Activated CD8-positive, alpha-beta T cell treated with anti-CD3 and anti-CD28 coated beads for 36 hours (primary cell): ENCODE results near the gene C17orf67. TPM values are rescaled to one million over a fixed set of nuclear protein-coding genes. Genes with fewer than 3 reads are reported as not detected.

Experiments
- ATAC-seq: fragments of 200-7000 bp; cut with Tn5 transposase; one replicate; pipeline ENCODE4 v1.10.0; 2021; ENCODE audit warnings: mild to moderate bottlenecking, moderate library complexity
- CTCF ChIA-PET: fragments of 350-600 bp; sonication (Branson Sonifier 250); formaldehyde crosslinking; loops from one replicate; lab custom pipeline; 2021; ENCODE audit warnings: antibody characterized with exemption; lab: Charles Lee
- POLR2A ChIA-PET: fragments of 350-600 bp; sonication (Branson Sonifier 250); formaldehyde crosslinking; loops from one replicate; lab custom pipeline; 2021; ENCODE audit warnings: antibody characterized with exemption; lab: Charles Lee
- DNase-seq: peaks from one replicate; pipeline ENCODE4 v3.0.0-alpha.2; 2020
- H3K27ac Mint-ChIP-seq: one replicate; pipeline ENCODE4 v1.8.0; 2021; ENCODE audit warnings: mild to moderate bottlenecking, mixed read lengths
- H3K27me3 Mint-ChIP-seq: one replicate; pipeline ENCODE4 v1.8.0; 2021; ENCODE audit warnings: mixed read lengths
- H3K36me3 Mint-ChIP-seq: one replicate; pipeline ENCODE4 v1.8.0; 2021; ENCODE audit warnings: low read depth, mixed read lengths
- H3K4me1 Mint-ChIP-seq: one replicate; pipeline ENCODE4 v1.8.0; 2021; ENCODE audit warnings: low read depth, mixed read lengths
- H3K4me3 Mint-ChIP-seq: one replicate; pipeline ENCODE4 v1.8.0; 2021; ENCODE audit warnings: mild to moderate bottlenecking, moderate library complexity, mixed read lengths
- H3K9me3 Mint-ChIP-seq: one replicate; pipeline ENCODE4 v1.8.0; 2021; ENCODE audit warnings: mixed read lengths
- CTCF ChIP-seq: fragments of 200-600 bp; IDR thresholded peaks from one replicate; pipeline ENCODE4 v1.8.0; 2022; ENCODE audit warnings: antibody characterized with exemption, mild to moderate bottlenecking
- intact Hi-C: fragments of 100-400 bp; cut with micrococcal nuclease; formaldehyde crosslinking; loops from one replicate; pipeline ENCODE4 v1.10.0; 2022
- total RNA-seq, 2 experiments: library from RNA; stranded (reverse); gene quantifications; one replicate each; pipeline ENCODE4 v1.2.3, GENCODE V29; 2021

The C17orf67 gene
- 1 to 10 TPM; 2.3 TPM for total RNA-seq

- no peaks in the 10 kb centered on the region for H3K9me3 Mint-ChIP-seq
- no peaks in the 10 kb centered on the region for H3K27me3 Mint-ChIP-seq
- peak; percentile 98 for DNase-seq
- POLR2A ChIA-PET = interaction anchor here (1.2 to 2.0 kb wide), 7 partner anchors 9 to 80 kb away, joined by 3 to 6 read pairs (median 4); partner anchors contain the start of gene TRIM25
- H3K4me3 Mint-ChIP-seq = peak within 1 kb of the TSS; percentile 94
- H3K27ac Mint-ChIP-seq = peak within 1 kb of the TSS; percentile 94
- CTCF ChIA-PET = interaction anchor here (1.2 to 1.9 kb wide), 4 partner anchors 9 to 80 kb away, joined by 3 to 7 read pairs (median 4); partner anchors contain the start of gene TRIM25
- no peak for TF ChIP-seq CTCF
- H3K36me3 Mint-ChIP-seq = peaks cover 48% of the 10 kb centered on the region
- intact Hi-C loops = no loop called here
- peaks cover 54% of the 10 kb centered on the region for H3K4me1 Mint-ChIP-seq
- ATAC-seq = peak; percentile 95
These were observed at the start of gene C17orf67, which contains the start of gene DGKE for GRCh38 chr17:56833809-56834379. TSS of gene C17orf67 (minus strand) at chr17:56833920. CDS start at chr17:56815810, 18,110 bp downstream. TSS of gene DGKE (plus strand) at chr17:56834151. CDS start at chr17:56834796, 645 bp downstream.

GRCh38 chr17:56881685-56882295, 48.1 kb upstream of the C17orf67 start:
- no peak for TF ChIP-seq CTCF
- Mint-ChIP-seq H3K36me3 (peaks cover 11% of the 10 kb centered on the region), H3K4me1 (no peaks in the 10 kb centered on the region), H3K9me3 (no peaks in the 10 kb centered on the region), H3K27me3 (no peaks in the 10 kb centered on the region), H3K27ac (no peak overlapping the region), H3K4me3 (no peak overlapping the region)
- ChIA-PET CTCF (no interaction called here), POLR2A (no interaction called here)
- ATAC-seq (no peak), DNase-seq (no peak)
- intact Hi-C loops = no loop called here

- Mint-ChIP-seq H3K4me1 (no peaks in the 10 kb centered on the region), H3K9me3 (no peaks in the 10 kb centered on the region), H3K27ac (no peak overlapping the region), H3K36me3 (peaks cover 4% of the 10 kb centered on the region), H3K4me3 (no peak overlapping the region), H3K27me3 (peaks cover 2% of the 10 kb centered on the region)
- CTCF ChIA-PET = interaction anchor here (2.2 kb wide), 1 partner anchor 59 kb away, joined by 8 read pairs; no protein-coding TSS in a partner anchor
- no peak for TF ChIP-seq CTCF
- ATAC-seq (no peak), DNase-seq (no peak)
- intact Hi-C loops = no loop called here
- POLR2A ChIA-PET = interaction anchor here (0.6 kb wide), 1 partner anchor 11 kb away, joined by 3 read pairs; no protein-coding TSS in a partner anchor
These were observed 46.9 kb upstream of the C17orf67 start for GRCh38 chr17:56880571-56880970.

- H3K27ac Mint-ChIP-seq = no peak overlapping the region
- ATAC-seq (no peak), DNase-seq (no peak)
- peaks cover 2% of the 10 kb centered on the region for H3K27me3 Mint-ChIP-seq
- H3K36me3 Mint-ChIP-seq = peaks cover 2% of the 10 kb centered on the region
- H3K4me1 Mint-ChIP-seq = no peaks in the 10 kb centered on the region
- no peak for TF ChIP-seq CTCF
- POLR2A ChIA-PET = interaction anchor here (0.6 kb wide), 1 partner anchor 11 kb away, joined by 3 read pairs; no protein-coding TSS in a partner anchor
- H3K4me3 Mint-ChIP-seq = no peak overlapping the region
- H3K9me3 Mint-ChIP-seq = no peaks in the 10 kb centered on the region
- intact Hi-C loops = no loop called here
- CTCF ChIA-PET = interaction anchor here (2.2 kb wide), 1 partner anchor 59 kb away, joined by 8 read pairs; no protein-coding TSS in a partner anchor
These were observed 46.4 kb upstream of the C17orf67 start for GRCh38 chr17:56880133-56880532.
